HG02885 (cell line): Measurements from ENCODE around the gene KIF5C.

Source experiments
- ATAC-seq: cut with Tn5 transposase; IDR thresholded peaks from one replicate; pipeline ENCODE4 v1.9.1; 2021; ENCODE audit warnings: mild to moderate bottlenecking; ENCODE audit not compliant: unreplicated experiment, poor library complexity

The KIF5C gene

GRCh38 chr2:148982282-148982681 lies 107.3 kb downstream of the KIF5C start:
- ATAC-seq: no peak

- no peak for ATAC-seq
These were observed 108.9 kb downstream of the KIF5C start for GRCh38 chr2:148983896-148984295.

GRCh38 chr2:148984449-148984848 lies 109.4 kb downstream of the KIF5C start:
- no peak for ATAC-seq

GRCh38 chr2:148987286-148987685 lies 112.3 kb downstream of the KIF5C start:
- ATAC-seq: no peak

GRCh38 chr2:148988337-148988736 lies 113.3 kb downstream of the KIF5C start:
- ATAC-seq: no peak

GRCh38 chr2:148989882-148990493 lies 115.0 kb downstream of the KIF5C start:
- peak; percentile 93 for ATAC-seq

GRCh38 chr2:148990968-148991367 lies 115.9 kb downstream of the KIF5C start:
- ATAC-seq: no peak

GRCh38 chr2:148992448-148992847 lies 117.4 kb downstream of the KIF5C start:
- no peak for ATAC-seq

GRCh38 chr2:148993351-148993750 lies 118.3 kb downstream of the KIF5C start:
- ATAC-seq: no peak

- ATAC-seq: no peak
These were observed 119.3 kb downstream of the KIF5C start for GRCh38 chr2:148994341-148994740.

GRCh38 chr2:148996805-148997204 lies 121.8 kb downstream of the KIF5C start:
- ATAC-seq: no peak

- no peak for ATAC-seq
These were observed 123.3 kb downstream of the KIF5C start for GRCh38 chr2:148998165-148998830.

- no peak for ATAC-seq
These were observed 123.8 kb downstream of the KIF5C start for GRCh38 chr2:148998831-148999200.

- no peak for ATAC-seq
These were observed 124.5 kb downstream of the KIF5C start for GRCh38 chr2:148999451-148999921.

- ATAC-seq: no peak
These were observed 125.3 kb downstream of the KIF5C start for GRCh38 chr2:149000158-149000938.

- no peak for ATAC-seq
These were observed 126.5 kb downstream of the KIF5C start for GRCh38 chr2:149001496-149001895.

- ATAC-seq: no peak
These were observed 127.4 kb downstream of the KIF5C start for GRCh38 chr2:149002378-149002890.

GRCh38 chr2:149002891-149003740 lies 128.1 kb downstream of the KIF5C start:
- no peak for ATAC-seq

GRCh38 chr2:149004836-149005235 lies 129.8 kb downstream of the KIF5C start:
- ATAC-seq: no peak

- ATAC-seq: no peak
These were observed 130.5 kb downstream of the KIF5C start for GRCh38 chr2:149005471-149006077.
